Dermis lymphatic vessel endothelial cell (primary cell): ENCODE results near the gene ARMH3. TPM values are rescaled to one million over a fixed set of nuclear protein-coding genes. Genes with fewer than 3 reads are reported as not detected.

Experiments used
- total RNA-seq: library from RNA; depleted of rRNA; stranded (reverse); fragments of >200 nt; gene quantifications from 2 replicates; pipeline ENCODE4 v1.2.1, GENCODE V29; 2014

Gene ARMH3, protein sequence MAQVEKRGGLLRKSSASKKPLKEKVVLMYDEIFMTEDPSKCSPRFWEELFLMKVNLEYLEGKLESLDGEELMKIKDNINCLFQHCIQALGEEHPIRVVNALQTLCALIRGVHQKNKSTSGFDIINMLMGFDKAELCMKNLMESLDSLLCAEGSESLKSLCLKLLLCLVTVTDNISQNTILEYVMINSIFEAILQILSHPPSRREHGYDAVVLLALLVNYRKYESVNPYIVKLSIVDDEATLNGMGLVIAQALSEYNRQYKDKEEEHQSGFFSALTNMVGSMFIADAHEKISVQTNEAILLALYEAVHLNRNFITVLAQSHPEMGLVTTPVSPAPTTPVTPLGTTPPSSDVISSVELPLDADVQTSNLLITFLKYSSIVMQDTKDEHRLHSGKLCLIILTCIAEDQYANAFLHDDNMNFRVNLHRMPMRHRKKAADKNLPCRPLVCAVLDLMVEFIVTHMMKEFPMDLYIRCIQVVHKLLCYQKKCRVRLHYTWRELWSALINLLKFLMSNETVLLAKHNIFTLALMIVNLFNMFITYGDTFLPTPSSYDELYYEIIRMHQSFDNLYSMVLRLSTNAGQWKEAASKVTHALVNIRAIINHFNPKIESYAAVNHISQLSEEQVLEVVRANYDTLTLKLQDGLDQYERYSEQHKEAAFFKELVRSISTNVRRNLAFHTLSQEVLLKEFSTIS
- 6.2 and 6.4 TPM in 2 replicates for total RNA-seq

DNA sequence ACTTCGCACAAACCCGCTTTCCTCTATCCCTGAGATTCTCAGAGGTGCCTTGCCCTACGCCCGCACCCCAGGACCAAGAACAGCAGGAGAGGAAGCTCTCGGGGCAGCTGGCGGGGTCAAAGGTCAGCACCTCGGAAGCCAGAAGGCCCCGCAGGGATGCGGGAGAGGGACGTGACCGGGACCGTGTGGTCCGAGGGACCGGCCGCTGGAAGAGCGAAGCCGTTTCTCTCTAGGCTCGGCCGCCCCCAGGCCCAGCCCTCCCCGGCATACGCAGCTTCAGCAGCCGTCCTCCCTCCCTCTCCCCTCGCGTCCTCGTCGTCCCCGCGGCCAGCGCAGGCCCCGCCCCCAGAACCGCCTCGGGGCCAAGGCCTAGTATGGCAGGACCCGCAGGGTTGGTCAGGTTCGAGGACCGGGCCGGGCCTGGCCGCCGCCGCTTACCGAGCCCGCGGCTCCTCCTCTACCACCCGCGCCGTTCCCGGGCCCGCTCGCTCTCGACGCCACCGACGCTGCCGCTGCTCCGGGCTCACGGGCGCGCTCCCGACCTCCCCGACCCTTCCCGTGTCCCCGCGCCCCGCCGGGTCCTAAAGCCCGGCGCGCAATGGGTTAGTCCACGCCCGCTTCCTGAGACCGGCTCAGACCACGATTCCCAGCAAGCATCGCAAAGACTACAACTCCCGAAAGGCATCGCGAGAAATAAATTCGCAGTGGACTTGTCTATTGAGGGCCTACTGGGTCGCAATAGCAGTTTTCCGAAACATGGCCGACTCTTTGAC is at the start of gene ARMH3:
Gene ARMH3, minus strand, starts transcription at position 527 of the 773 bp plus-strand sequence. CDS start 16,059 bp downstream, outside the sequence.

GRCh38 chr10:102064868-102065560 is 9.0 kb upstream of the ARMH3 start, which contains the start of gene HPS6:
HPS6 (plus strand) TSS chr10:102065349; CDS start chr10:102065475, 126 bp downstream.

GRCh38 chr10:101843032-101844021 is 212.6 kb downstream of the ARMH3 start, which contains the start of gene KCNIP2:
KCNIP2 (minus strand) TSS chr10:101843800; CDS start chr10:101843568, 232 bp downstream.

DNA sequence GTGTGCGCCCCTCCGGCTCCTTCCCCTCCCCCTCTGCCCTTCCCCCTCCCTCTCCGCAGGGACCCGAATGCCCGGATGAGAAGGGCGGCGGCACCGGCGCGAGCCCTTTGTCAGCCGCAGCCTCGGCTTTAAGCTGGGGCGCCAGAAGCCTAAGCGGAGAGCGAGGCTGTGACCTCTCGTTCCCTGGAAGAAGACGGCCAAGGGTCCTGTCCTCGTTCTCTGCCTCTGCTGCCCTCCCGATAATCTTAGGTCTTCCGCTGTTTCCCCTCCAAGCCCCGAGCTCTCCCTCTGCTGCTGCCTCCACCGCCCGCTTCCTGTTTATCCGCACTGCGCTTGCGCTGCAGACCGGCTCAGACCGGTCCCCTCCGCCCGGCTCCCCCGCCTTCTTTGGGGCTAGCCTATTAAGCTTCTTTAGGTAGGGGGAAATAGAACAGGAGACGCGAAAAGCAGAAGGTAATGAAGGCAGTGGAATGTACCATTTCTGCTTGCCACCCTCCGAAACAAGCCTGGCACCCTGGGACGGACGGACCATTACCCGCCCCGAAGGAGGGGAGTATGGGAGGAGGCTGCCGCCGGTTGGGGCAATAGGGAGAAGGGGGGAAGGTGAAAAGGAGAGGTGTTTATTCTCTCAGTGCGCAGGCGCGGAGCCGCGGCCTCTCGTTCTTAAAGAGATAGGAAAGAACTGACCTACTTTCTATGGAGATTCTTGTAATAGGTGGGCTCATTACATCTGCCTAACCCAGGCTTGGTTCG is 237.7 kb downstream of the ARMH3 start, which contains the start of gene OGA:
Gene OGA, minus strand, starts transcription at position 326 of the 753 bp plus-strand sequence. CDS start 422 bp downstream, outside the sequence.

Other genes starting within 250 kb of the ARMH3 start
- 65.2 and 74.1 TPM in 2 replicates for gene OGA, start 237.7 kb downstream of the ARMH3 start, total RNA-seq
- 0.09 and 0.11 TPM in 2 replicates for gene KCNIP2, start 212.4 kb downstream of the ARMH3 start, total RNA-seq
- 29.1 and 30.6 TPM in 2 replicates for gene HPS6, start 9.2 kb upstream of the ARMH3 start, total RNA-seq
- gene LDB1, start 64.2 kb upstream of the ARMH3 start, total RNA-seq, result 42.6 and 43.0 TPM in 2 replicates
- gene PPRC1, start 76.9 kb upstream of the ARMH3 start, total RNA-seq, result 5.5 and 9.3 TPM in 2 replicates
- gene NOLC1, start 96.2 kb upstream of the ARMH3 start, total RNA-seq, result 13.2 and 26.0 TPM in 2 replicates
- not detected in 2 replicates for gene ELOVL3, start 170.1 kb upstream of the ARMH3 start, total RNA-seq
- gene PITX3, start 185.3 kb upstream of the ARMH3 start, total RNA-seq, result not detected in 2 replicates
- 11.1 and 11.9 TPM in 2 replicates for gene GBF1, start 189.4 kb upstream of the ARMH3 start, total RNA-seq